Measurements from ENCODE around the gene RAI14.

GRCh38 chr5:34628373-34628772 lies 27.8 kb upstream of the RAI14 start:
- no peak for TF ChIP-seq POLR2AphosphoS5 (IDR thresholded peaks at IDR 0.05; ENCODE audit: low read depth, low read length)
- TF ChIP-seq, protein P1, sequence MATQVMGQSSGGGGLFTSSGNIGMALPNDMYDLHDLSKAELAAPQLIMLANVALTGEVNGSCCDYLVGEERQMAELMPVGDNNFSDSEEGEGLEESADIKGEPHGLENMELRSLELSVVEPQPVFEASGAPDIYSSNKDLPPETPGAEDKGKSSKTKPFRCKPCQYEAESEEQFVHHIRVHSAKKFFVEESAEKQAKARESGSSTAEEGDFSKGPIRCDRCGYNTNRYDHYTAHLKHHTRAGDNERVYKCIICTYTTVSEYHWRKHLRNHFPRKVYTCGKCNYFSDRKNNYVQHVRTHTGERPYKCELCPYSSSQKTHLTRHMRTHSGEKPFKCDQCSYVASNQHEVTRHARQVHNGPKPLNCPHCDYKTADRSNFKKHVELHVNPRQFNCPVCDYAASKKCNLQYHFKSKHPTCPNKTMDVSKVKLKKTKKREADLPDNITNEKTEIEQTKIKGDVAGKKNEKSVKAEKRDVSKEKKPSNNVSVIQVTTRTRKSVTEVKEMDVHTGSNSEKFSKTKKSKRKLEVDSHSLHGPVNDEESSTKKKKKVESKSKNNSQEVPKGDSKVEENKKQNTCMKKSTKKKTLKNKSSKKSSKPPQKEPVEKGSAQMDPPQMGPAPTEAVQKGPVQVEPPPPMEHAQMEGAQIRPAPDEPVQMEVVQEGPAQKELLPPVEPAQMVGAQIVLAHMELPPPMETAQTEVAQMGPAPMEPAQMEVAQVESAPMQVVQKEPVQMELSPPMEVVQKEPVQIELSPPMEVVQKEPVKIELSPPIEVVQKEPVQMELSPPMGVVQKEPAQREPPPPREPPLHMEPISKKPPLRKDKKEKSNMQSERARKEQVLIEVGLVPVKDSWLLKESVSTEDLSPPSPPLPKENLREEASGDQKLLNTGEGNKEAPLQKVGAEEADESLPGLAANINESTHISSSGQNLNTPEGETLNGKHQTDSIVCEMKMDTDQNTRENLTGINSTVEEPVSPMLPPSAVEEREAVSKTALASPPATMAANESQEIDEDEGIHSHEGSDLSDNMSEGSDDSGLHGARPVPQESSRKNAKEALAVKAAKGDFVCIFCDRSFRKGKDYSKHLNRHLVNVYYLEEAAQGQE (IDR thresholded peaks at IDR 0.05; ENCODE audit: insufficient read depth in 1 of 2, low read depth in 2 of 2, low read length in 2 of 2) = no peak

Data from PFSK-1 (cell line).